ENCODE data around the gene CPPED1. TPM values are rescaled to one million over a fixed set of nuclear protein-coding genes. Genes with fewer than 3 reads are reported as not detected.

The CPPED1 gene
- total RNA-seq, 1 donor from 2014 or later = 9.7 TPM

DNA sequence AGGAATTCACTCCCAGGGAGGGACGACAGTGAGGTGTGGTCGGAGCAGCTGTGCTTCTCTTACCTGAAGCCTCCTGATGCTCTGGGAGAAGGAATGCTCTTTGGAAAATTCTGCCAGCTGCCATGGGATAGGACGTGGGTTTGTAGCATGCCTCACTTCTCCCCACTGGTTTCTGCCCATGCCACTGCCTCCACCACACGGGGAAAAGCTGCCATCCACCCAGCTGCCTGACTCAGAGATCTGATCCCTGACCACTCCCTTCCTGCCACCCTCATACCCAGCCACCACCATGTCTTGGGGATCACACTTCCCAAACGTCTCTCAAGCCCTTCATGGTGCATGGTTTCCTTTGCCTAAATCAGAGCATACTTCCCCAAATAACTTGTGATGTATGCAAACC lies 80.0 kb downstream of the CPPED1 start:
- Histone ChIP-seq H3K36me3 (no peaks in the 10 kb centered on the region), H4K20me1 (ENCODE audit: low read depth) (no peaks in the 10 kb centered on the region), H3K9me3 (ENCODE audit: low read depth) (no peaks in the 10 kb centered on the region), H3K79me2 (ENCODE audit: low read depth) (no peaks in the 10 kb centered on the region), H3K9ac (no peak overlapping the region), H3K27me3 (no peaks in the 10 kb centered on the region), H3F3A (ENCODE audit: low read depth) (no peaks in the 10 kb centered on the region), H2AFZ (replicated peaks) (no peak overlapping the region), H3K4me2 (no peak overlapping the region), H3K27ac (no peak overlapping the region), H3K4me1 (peaks cover 14% of the 10 kb centered on the region), H3K4me3 (no peak overlapping the region)
- Mint-ChIP-seq H3K4me1 (peaks cover 22% of the 10 kb centered on the region), H3K9me3 (peaks cover 4% of the 10 kb centered on the region), H3K4me3 (no peak overlapping the region), H3K36me3 (peaks cover 2% of the 10 kb centered on the region), H3K27me3 (ENCODE audit: insufficient read depth, low read depth) (peaks cover 2% of the 10 kb centered on the region), H3K27ac (no peak overlapping the region)
- TF ChIP-seq EZH2phosphoT487 (IDR thresholded peaks at IDR 0.05) (no peak), EZH2 (IDR thresholded peaks at IDR 0.05) (no peak)
- TF ChIP-seq, protein P1, sequence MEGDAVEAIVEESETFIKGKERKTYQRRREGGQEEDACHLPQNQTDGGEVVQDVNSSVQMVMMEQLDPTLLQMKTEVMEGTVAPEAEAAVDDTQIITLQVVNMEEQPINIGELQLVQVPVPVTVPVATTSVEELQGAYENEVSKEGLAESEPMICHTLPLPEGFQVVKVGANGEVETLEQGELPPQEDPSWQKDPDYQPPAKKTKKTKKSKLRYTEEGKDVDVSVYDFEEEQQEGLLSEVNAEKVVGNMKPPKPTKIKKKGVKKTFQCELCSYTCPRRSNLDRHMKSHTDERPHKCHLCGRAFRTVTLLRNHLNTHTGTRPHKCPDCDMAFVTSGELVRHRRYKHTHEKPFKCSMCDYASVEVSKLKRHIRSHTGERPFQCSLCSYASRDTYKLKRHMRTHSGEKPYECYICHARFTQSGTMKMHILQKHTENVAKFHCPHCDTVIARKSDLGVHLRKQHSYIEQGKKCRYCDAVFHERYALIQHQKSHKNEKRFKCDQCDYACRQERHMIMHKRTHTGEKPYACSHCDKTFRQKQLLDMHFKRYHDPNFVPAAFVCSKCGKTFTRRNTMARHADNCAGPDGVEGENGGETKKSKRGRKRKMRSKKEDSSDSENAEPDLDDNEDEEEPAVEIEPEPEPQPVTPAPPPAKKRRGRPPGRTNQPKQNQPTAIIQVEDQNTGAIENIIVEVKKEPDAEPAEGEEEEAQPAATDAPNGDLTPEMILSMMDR (IDR thresholded peaks at IDR 0.05) = no peak
- no peak for DNase-seq (ENCODE audit: low spot score)

DNA sequence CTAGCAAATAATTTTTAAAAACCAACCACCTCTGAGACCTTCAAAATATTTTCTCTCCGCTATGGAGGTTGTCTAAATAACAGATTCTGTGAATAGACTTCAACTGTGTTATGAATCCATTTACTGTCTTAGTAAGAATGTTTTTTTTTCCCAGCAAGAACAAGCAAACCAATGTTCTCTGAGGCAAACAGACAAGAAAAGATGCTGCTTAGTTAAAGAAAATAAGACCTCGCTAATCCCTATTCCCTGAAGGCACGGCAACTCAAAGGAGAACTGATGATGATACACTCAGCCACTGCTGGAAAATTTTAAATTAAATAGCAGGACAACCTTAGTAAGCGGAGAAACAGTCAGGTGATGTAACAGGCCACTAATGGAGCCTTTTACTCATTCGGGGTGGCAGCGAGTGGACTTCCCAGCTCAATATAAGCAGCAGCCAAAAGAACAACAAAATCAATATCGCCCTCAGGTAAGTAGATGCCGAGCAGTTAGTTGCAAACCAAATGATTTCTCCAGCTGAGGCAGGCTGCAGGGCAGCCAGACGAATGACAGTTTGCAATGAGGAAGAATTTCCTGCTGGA lies 81.8 kb downstream of the CPPED1 start:
- peak overlapping the region; percentile 12 for H3K4me3 Mint-ChIP-seq
- peaks cover 4% of the 10 kb centered on the region for H3K9me3 Mint-ChIP-seq
- H3K27me3 Mint-ChIP-seq (ENCODE audit: insufficient read depth, low read depth) = peaks cover 2% of the 10 kb centered on the region
- Histone ChIP-seq H3K79me2 (ENCODE audit: low read depth) (no peaks in the 10 kb centered on the region), H3K4me3 (no peak overlapping the region), H3K4me2 (no peak overlapping the region), H3K27me3 (no peaks in the 10 kb centered on the region), H4K20me1 (ENCODE audit: low read depth) (no peaks in the 10 kb centered on the region), H3K4me1 (peaks cover 9% of the 10 kb centered on the region), H3K36me3 (no peaks in the 10 kb centered on the region), H3K9ac (no peak overlapping the region), H3K9me3 (ENCODE audit: low read depth) (no peaks in the 10 kb centered on the region), H3K27ac (no peak overlapping the region), H2AFZ (replicated peaks) (no peak overlapping the region), H3F3A (ENCODE audit: low read depth) (no peaks in the 10 kb centered on the region)
- no peak for DNase-seq (ENCODE audit: low spot score)
- H3K27ac Mint-ChIP-seq = no peak overlapping the region
- H3K36me3 Mint-ChIP-seq = peaks cover 2% of the 10 kb centered on the region
- TF ChIP-seq EZH2phosphoT487 (IDR thresholded peaks at IDR 0.05) = no peak
- TF ChIP-seq, protein P1 (IDR thresholded peaks at IDR 0.05) = no peak
- TF ChIP-seq EZH2 (IDR thresholded peaks at IDR 0.05) = no peak
- peaks cover 22% of the 10 kb centered on the region for H3K4me1 Mint-ChIP-seq

DNA sequence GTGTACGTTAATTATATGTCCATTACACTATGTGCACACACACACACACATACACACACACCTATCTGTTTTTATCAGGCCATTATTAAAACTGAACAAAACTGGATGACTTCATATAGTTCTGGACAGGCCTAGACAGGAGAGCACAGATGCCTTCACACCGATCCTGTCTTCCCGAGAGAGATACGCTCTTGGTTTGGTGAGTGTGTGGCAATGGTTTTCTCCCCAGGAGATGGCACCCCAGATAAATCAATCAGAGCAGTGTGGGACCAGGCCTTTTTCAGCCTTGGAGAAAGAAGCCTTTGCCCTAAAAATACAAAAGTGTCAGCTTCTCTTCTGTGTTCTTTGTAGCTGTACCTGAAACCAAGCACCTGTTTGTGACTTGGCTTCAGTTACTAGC lies 83.7 kb downstream of the CPPED1 start:
- H3K9me3 Mint-ChIP-seq = peaks cover 4% of the 10 kb centered on the region

More for the DNA sequence above, 83.7 kb downstream of the CPPED1 start:
- Histone ChIP-seq H3K27me3 (no peaks in the 10 kb centered on the region), H3K4me1 (peaks cover 9% of the 10 kb centered on the region), H3K9me3 (ENCODE audit: low read depth) (peaks cover under 1% of the 10 kb centered on the region), H3K4me2 (no peak overlapping the region), H3K36me3 (no peaks in the 10 kb centered on the region), H2AFZ (replicated peaks) (no peak overlapping the region), H3K4me3 (no peak overlapping the region), H3F3A (ENCODE audit: low read depth) (no peaks in the 10 kb centered on the region), H3K79me2 (ENCODE audit: low read depth) (no peaks in the 10 kb centered on the region), H3K27ac (no peak overlapping the region), H3K9ac (no peak overlapping the region), H4K20me1 (ENCODE audit: low read depth) (no peaks in the 10 kb centered on the region)
- peaks cover 22% of the 10 kb centered on the region for H3K4me1 Mint-ChIP-seq
- no peak for DNase-seq (ENCODE audit: low spot score)
- TF ChIP-seq EZH2phosphoT487 (IDR thresholded peaks at IDR 0.05) (no peak), EZH2 (IDR thresholded peaks at IDR 0.05) (no peak)
- TF ChIP-seq, protein P1 (IDR thresholded peaks at IDR 0.05) = no peak
- H3K27ac Mint-ChIP-seq = no peak overlapping the region
- no peak overlapping the region for H3K4me3 Mint-ChIP-seq
- H3K36me3 Mint-ChIP-seq = no peaks in the 10 kb centered on the region
- peaks cover 2% of the 10 kb centered on the region for H3K27me3 Mint-ChIP-seq (ENCODE audit: insufficient read depth, low read depth)
